ENCODE data around the gene ZNF230. TPM values are rescaled to one million over a fixed set of nuclear protein-coding genes. Genes with fewer than 3 reads are reported as not detected.
A peak's percentile ranks its signal among the peaks of the same experiment; 100 is the strongest.

Gene ZNF230
- total and polyA plus RNA-seq, 2 donors (not counting 3 experiments of a cell fraction or from before 2014, with no cell fraction given): 1.4 to 2.9 TPM

DNA sequence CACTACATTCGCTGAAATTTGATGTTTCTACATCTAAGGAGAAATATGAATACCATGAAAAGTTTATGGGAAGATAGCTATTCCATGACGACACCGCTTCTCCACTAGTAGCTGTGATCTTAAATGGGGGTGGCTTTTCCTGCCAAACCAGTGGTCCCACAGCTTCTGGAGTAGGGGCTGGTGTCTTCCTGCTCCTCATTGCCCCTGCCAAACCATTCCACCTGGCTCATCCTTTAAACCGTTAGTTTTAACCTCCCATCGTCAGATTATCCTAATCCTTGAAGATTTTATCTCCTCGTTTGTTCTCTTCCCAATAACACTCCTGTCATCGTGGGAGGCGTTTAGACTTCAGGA lies 568 bp upstream of the ZNF230 start:
- dilution Hi-C loops (cut with MboI; ENCODE audit: extremely low pct_ligation_motif_present, low sequenced_read_pairs): no loop called here
- Histone ChIP-seq H3K4me3 (replicated peaks in 1 of 3; ENCODE audit: insufficient read depth in 1 of 3, low read depth in 1 of 3, low read length in 3 of 3) (peak overlapping the region; percentile 45 to 86 (median 84)), H4K20me1 (replicated peaks; ENCODE audit: control insufficient read depth, extremely low read depth, insufficient read depth, low read length) (no peaks in the 10 kb centered on the region), H3K79me2 (ENCODE audit: control insufficient read depth, insufficient read depth, low read length) (no peaks in the 10 kb centered on the region), H3K27me3 (ENCODE audit: control insufficient read depth in 2 of 2, insufficient read depth in 2 of 2, low read length in 2 of 2) (no peaks in the 10 kb centered on the region), H3K9me1 (replicated peaks; ENCODE audit: control insufficient read depth, extremely low read depth, insufficient read depth, low read length) (no peaks in the 10 kb centered on the region), H3K4me2 (ENCODE audit: insufficient read depth, low read length) (peak overlapping the region; percentile 72), H3K4me1 (ENCODE audit: control insufficient read depth, extremely low read depth, insufficient read depth, low read length) (peaks cover 6% of the 10 kb centered on the region), H3K9ac (replicated peaks; ENCODE audit: extremely low read depth, insufficient read depth, low read length) (peak overlapping the region; percentile 72), H3K36me3 (ENCODE audit: control insufficient read depth in 2 of 2, extremely low read depth in 1 of 2, insufficient read depth in 2 of 2, low read length in 2 of 2) (no peaks in the 10 kb centered on the region), H2AFZ (ENCODE audit: low read depth, low read length) (peak overlapping the region; percentile 98), H3K27ac (ENCODE audit: insufficient read depth, low read depth, low read length) (peak overlapping the region; percentile 36), H3K9me3 (replicated peaks; ENCODE audit: control insufficient read depth, insufficient read depth, low read length) (no peaks in the 10 kb centered on the region)
- intact Hi-C loops (cut with micrococcal nuclease): loop anchor here (1.0 to 10.0 kb wide), 8 partner anchors 18 to 303 kb away; partner anchors contain the start of genes ZNF155, ZNF221, ZNF222 and ZNF224
- ChIA-PET POLR2A (no interaction called here), CTCF (interaction anchor here (1.0 kb wide), 1 partner anchor 51 kb away, joined by 3 read pairs; the partner anchor contains the start of gene ZNF221)
- no peak for FAIRE-seq
- TSS peak; percentile 97 for BruUV-seq (replicated peaks)
- DNase-seq (ENCODE audit: low read depth, low spot score): no peak
- TF ChIP-seq, protein P1, sequence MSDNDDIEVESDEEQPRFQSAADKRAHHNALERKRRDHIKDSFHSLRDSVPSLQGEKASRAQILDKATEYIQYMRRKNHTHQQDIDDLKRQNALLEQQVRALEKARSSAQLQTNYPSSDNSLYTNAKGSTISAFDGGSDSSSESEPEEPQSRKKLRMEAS (IDR thresholded peaks at IDR 0.05; ENCODE audit: insufficient read depth, insufficient read length): no peak
- TF ChIP-seq POLR2AphosphoS5 (IDR thresholded peaks at IDR 0.05; ENCODE audit: insufficient read depth, low read depth, low read length): no peak
- TF ChIP-seq JUN (IDR thresholded peaks at IDR 0.05; ENCODE audit: borderline replicate concordance, insufficient read depth, insufficient read length, low read depth): no peak
- no peak for TF ChIP-seq EZH2 (IDR thresholded peaks at IDR 0.05; ENCODE audit: borderline replicate concordance, low read depth, low read length, severe bottlenecking)
- TF ChIP-seq, protein P2, sequence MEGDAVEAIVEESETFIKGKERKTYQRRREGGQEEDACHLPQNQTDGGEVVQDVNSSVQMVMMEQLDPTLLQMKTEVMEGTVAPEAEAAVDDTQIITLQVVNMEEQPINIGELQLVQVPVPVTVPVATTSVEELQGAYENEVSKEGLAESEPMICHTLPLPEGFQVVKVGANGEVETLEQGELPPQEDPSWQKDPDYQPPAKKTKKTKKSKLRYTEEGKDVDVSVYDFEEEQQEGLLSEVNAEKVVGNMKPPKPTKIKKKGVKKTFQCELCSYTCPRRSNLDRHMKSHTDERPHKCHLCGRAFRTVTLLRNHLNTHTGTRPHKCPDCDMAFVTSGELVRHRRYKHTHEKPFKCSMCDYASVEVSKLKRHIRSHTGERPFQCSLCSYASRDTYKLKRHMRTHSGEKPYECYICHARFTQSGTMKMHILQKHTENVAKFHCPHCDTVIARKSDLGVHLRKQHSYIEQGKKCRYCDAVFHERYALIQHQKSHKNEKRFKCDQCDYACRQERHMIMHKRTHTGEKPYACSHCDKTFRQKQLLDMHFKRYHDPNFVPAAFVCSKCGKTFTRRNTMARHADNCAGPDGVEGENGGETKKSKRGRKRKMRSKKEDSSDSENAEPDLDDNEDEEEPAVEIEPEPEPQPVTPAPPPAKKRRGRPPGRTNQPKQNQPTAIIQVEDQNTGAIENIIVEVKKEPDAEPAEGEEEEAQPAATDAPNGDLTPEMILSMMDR (IDR thresholded peaks at IDR 0.05; ENCODE audit: extremely low read depth in 1 of 2, insufficient read depth in 1 of 2, low read depth in 1 of 2, low read length in 2 of 2): no peak
- no peak for TF ChIP-seq POLR2A (IDR thresholded peaks at IDR 0.05; ENCODE audit: low read depth, low read length)

All from endothelial cell of umbilical vein (primary cell).